D341Med (cell line): ENCODE results near the gene SCUBE1.
"Not testable (repeated sequence)": the region's sequence is repeated elsewhere in the genome, so short reads cannot be mapped to it uniquely, and the experiment has no call there.

Experiments
- DNase-seq: peaks from one replicate; pipeline ENCODE4 v3.0.0; 2012; ENCODE audit warnings: low spot score

Gene SCUBE1

GRCh38 chr22:43356881-43357280 is 13.7 kb upstream of the SCUBE1 start:
- DNase-seq = no peak

DNA sequence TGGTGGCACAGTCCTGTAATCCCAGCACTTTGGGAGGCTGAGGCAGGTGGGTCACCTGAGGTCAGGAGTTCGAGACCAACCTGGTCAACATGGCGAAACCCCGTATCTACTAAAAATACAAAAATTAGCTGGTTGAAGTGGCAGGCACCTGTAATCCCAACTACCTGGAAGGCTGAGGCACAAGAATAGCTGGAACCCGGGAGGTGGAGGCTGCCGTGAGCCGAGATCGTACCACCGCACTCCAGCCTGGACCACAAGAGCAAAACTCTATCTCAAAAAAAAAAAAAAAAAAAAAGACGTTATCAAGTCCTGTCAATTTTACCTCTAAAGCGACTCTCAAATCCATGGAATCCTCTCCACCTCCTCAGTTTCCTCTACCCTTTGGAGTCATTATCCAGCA is 12.5 kb upstream of the SCUBE1 start:
- DNase-seq = not testable (repeated sequence)

DNA sequence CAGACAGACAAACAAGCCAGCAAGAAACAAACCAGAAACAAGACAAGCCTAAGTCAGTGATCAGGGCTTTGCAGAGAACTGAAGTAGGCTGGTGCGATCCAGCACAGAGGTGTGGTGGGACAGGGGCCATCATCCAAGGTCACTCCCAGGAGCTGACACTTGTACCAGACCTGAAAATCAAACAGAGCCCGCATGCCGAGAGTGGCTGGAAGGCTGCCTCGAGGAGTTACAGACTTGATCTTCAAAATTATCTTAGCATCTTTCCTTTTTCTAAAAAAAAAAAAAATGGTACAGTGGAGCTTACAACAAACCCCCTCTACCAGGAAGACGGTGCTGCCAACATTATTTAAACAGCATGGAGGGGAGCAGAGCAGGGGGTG is 8.8 kb upstream of the SCUBE1 start:
- DNase-seq = no peak

DNA sequence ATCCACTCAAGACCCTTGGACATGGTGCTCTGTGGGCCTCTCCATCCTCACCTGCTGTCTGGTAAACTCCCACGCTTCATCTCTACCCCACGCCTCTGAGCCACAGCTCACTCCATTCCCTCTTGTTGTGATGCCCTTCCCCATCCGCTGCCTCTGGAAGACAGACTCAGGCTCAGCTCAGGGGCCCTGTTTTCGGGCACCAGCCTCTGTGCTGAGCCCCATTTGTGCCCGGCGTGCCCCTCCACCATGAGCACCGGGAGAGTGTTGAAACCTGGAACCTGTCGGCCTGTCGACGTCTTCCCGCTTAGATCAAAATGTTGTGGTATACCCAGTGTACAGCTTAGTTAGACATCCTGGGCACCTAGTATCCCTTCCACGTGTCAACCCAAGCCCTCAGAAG is 6.5 kb upstream of the SCUBE1 start:
- DNase-seq = no peak

- peak; percentile 81 for DNase-seq
Observed at GRCh38 chr22:43346521-43346929, 3.4 kb upstream of the SCUBE1 start.

DNA sequence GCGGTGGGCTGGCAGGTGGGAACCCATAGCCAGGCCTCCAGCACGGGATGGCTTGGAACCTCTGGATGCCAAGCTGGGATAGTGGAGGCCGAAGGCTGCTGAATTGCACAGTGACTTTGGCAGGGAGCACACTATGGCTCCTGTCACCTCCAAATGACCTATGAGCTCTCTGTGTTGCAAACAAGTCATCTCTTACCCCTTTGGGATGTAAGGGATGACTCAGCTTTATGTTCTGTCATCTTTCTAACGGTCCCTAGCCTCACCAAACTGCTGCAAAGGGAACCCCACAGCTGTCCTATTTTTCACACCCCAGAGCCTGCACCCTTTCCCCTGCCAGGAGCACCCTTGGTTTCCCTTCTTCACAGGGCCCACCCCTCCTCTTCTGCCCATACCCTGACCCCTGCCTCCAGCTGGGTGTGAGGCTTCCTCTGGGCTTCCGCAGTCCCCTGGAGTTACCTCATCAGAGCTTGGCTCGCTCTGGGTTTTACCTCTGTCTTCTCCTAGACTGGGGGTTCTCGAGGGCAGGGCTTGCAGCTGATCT is 2.7 kb upstream of the SCUBE1 start:
- DNase-seq = no peak

GRCh38 chr22:43345356-43345755 is 2.2 kb upstream of the SCUBE1 start:
- DNase-seq = no peak

DNA sequence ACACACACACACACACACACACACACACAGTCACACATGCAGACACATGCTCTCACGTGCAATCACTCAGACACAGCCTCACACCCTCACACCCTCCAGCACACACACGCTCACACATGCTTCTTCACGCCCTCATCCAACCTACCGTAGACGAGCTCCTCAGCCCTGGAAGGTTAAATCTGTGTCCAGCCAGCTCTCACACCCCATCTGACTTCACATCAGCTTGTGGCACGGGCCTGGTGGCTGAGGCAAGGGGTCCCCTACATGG is 1.3 kb upstream of the SCUBE1 start:
- DNase-seq = no peak

- DNase-seq = no peak
Observed at GRCh38 chr22:43343670-43344519, 723 bp upstream of the SCUBE1 start.

DNA sequence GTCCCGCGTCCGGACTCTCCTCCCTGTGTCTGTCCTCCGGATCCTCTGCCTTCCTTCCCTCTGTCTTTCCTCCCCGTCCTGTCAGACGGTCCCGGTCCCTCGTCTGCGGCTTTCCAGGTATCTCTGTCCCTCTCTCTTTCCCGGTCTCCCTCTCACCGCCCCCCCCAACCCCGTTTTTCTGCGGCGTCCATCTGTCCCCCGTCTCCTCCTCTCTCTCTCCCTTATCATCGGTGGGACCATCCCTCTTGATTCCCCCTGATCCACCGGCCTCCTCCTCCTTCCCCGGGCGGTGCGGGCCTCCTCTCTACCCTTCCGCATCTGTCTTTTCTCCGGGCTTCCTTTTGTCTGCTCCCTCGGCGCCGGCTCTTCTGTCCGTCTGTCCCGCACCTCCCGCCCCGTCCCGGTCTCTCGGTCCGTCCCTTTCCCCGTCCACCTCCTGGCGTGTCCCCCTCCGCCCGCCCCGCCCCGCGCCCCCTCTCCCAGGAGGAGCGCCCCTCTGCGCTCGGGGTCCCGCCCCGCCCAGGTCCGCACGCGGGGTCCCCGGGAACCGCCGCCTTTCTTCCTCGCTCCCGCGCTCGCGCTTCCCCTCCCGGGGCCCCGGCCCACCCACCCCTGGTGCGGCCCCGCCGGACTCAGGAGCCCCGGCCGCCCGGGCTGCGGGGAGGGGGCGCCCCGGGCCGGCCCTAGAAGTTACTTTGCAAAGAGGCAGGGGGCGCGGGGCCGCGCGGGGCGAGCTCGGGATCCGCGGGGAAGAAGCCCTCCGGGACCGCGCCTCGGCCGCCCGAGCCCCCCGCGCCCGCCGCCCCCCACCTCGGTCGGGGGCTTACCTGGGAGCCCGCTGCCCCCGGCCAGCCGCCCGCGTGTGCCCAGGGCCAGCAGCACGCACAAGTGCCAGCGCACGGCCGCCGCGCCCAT is 568 bp downstream of the SCUBE1 start:
- DNase-seq = no peak

- DNase-seq = no peak
Observed at GRCh38 chr22:43341565-43341964, 1.6 kb downstream of the SCUBE1 start.

- DNase-seq = no peak
Observed at GRCh38 chr22:43338766-43339345, 4.3 kb downstream of the SCUBE1 start.

DNA sequence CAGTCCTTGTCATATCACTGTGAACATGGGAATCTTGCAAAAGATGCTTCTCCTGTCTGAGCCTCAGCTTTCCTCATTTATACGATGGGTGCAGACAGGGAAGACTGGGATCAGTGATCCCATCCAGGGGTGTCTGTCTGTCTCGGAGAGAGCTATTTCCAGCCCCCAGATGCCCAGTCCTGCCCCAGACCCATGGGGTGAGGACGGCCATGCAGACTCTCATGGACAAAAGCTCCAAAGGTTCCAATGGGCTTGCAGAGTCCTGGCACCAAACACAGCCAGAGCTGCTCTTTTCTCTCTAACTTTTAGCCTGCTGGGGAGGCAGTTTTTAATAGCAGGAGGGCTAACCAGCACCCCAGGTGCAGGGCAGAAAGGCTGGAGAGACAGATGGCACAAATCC is 5.2 kb downstream of the SCUBE1 start:
- DNase-seq = no peak

- no peak for DNase-seq
Observed at GRCh38 chr22:43337385-43337784, 5.8 kb downstream of the SCUBE1 start.

- no peak for DNase-seq
Observed at GRCh38 chr22:43334378-43334777, 8.8 kb downstream of the SCUBE1 start.

DNA sequence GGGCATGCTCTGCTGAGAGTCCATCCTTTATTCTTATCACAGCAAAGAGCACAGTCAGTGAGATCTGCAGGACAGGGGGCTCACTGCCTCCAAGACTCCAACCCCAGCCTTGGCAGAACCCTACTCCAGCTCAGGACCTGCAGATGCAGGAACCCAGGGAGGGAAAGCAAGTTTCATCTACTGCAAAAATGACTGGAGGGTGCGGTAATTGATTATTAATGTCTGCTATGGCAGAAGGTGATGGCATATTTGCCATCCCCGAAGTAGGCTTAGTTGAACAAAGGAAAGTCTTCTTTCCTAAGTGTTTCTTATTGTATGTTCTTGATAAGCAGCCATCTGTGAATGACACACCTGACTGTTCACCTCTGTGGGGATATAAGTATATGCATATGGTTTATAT is 9.2 kb downstream of the SCUBE1 start:
- no peak for DNase-seq

DNA sequence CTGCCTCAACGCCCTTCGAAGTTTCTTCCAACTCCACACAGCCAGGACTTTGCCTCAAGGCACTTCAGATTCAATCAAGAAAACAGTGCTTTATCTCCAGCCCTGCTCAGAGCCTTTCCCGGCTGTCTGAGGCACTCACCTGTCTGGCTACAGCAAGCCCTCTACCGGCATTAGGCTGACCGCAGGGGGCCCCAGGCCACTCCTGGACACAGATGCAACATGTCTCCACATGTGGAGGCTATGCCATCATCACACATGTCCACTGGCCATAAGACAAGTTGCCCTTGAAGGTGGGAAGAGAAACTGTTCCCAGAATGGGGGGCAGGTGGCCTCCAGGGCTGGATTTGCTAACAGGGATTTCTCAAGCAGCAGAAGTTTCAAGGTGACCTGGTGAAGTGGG is 10.0 kb downstream of the SCUBE1 start:
- DNase-seq = no peak

DNA sequence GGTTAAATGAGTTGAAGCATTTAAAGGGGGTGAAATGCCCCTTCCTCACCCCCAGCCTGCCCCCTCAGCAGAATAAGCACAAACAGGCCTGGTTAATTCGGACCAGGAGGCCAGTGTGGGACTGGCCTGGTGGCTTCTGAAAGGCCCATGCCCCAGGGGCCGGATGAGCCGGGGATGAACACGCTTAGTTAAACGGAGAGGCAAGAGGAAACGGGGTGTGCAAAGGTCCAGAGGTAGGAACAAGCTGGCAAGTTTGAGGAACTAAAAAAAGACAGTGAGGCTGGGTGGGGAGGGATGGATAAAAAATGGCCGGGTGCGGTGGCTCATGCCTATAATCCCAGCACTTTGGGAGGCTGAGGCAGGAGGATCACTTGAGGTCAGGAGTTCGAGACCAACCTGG is 11.5 kb downstream of the SCUBE1 start:
- no peak for DNase-seq

- DNase-seq = no peak
Observed at GRCh38 chr22:43331069-43331451, 12.1 kb downstream of the SCUBE1 start.

- DNase-seq = no peak
Observed at GRCh38 chr22:43330178-43331068, 12.7 kb downstream of the SCUBE1 start.

DNA sequence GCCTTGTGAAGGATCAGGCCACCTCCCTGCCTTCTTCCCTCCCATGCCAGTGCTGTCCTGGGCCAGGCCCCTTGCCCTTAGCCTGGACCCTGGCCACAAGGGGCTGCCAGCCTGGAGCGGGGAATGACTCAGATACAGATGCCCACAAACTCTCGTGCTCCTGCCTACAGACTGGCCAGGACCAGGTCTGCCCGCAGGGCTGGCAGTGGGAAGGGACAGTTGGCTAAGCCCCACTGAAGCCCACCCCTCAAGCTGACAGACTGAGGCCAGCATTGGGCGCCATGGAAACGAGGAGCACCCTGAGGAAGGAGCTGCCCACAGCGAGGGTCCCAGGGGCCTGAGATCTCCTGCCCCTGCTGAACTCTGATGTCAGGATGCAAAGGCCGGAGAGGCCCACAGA is 14.1 kb downstream of the SCUBE1 start:
- DNase-seq = no peak

- no peak for DNase-seq
Observed at GRCh38 chr22:43327157-43327438, 16.1 kb downstream of the SCUBE1 start.
